GM21786 (cell line): ENCODE measurements around the gene PAK6.

Source experiments
- ATAC-seq: cut with Tn5 transposase; IDR thresholded peaks from one replicate; pipeline ENCODE4 v1.9.1; 2021; ENCODE audit not compliant: unreplicated experiment

PAK6 gene

GRCh38 chr15:40238532-40239403 is at the start of gene PAK6:
TSS of gene PAK6 (plus strand) at chr15:40239063. CDS start at chr15:40264786, 25,723 bp downstream.
- ATAC-seq: no peak

- no peak for ATAC-seq
Observed at GRCh38 chr15:40190591-40190990, 48.3 kb upstream of the PAK6 start.

GRCh38 chr15:40192942-40193341 is 45.9 kb upstream of the PAK6 start:
- ATAC-seq: no peak

GRCh38 chr15:40197434-40197833 is 41.4 kb upstream of the PAK6 start:
- no peak for ATAC-seq

GRCh38 chr15:40198355-40199085 is 40.3 kb upstream of the PAK6 start:
- no peak for ATAC-seq

- no peak for ATAC-seq
Observed at GRCh38 chr15:40204100-40204499, 34.8 kb upstream of the PAK6 start.

GRCh38 chr15:40217166-40217824 is 21.6 kb upstream of the PAK6 start:
- ATAC-seq: no peak

GRCh38 chr15:40219801-40220200 is 19.1 kb upstream of the PAK6 start:
- ATAC-seq: no peak

GRCh38 chr15:40222131-40222530 is 16.7 kb upstream of the PAK6 start:
- no peak for ATAC-seq

GRCh38 chr15:40226736-40227135 is 12.1 kb upstream of the PAK6 start:
- no peak for ATAC-seq

GRCh38 chr15:40229316-40229715 is 9.5 kb upstream of the PAK6 start:
- ATAC-seq: no peak

GRCh38 chr15:40229956-40230355 is 8.9 kb upstream of the PAK6 start:
- ATAC-seq: no peak

- ATAC-seq: no peak
Observed at GRCh38 chr15:40232625-40233070, 6.2 kb upstream of the PAK6 start.

- ATAC-seq: no peak
Observed at GRCh38 chr15:40233727-40234577, 4.9 kb upstream of the PAK6 start.

- ATAC-seq: no peak
Observed at GRCh38 chr15:40234783-40235182, 4.1 kb upstream of the PAK6 start.

GRCh38 chr15:40235201-40235885 is 3.5 kb upstream of the PAK6 start:
- ATAC-seq: no peak

- no peak for ATAC-seq
Observed at GRCh38 chr15:40239404-40239692, 485 bp downstream of the PAK6 start.

- no peak for ATAC-seq
Observed at GRCh38 chr15:40239693-40240618, 1.1 kb downstream of the PAK6 start.

- ATAC-seq: no peak
Observed at GRCh38 chr15:40240619-40241221, 1.9 kb downstream of the PAK6 start.
